ENCODE results near the gene S100PBP.

Gene S100PBP

DNA sequence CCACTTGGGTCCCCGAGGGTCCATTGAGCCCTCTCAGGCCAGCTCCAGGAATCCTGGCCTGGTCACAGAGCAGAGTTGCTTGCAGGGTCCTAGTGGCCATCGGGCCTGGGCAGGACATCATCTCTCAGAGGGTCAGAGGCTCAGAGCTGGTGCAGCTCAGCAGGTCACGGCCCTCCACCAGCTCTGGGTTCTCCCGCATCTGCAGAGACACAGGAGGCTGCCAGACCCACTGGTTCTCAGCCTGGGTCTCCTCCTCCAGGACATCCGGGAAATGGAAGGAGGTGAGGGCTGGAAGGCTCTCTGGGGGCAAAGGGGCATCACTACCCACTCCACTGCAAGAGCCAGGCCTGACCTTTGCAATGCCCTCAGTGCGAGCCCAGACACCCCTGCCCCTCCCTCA is 77.2 kb downstream of the S100PBP start:
- TF ChIP-seq, protein P1, sequence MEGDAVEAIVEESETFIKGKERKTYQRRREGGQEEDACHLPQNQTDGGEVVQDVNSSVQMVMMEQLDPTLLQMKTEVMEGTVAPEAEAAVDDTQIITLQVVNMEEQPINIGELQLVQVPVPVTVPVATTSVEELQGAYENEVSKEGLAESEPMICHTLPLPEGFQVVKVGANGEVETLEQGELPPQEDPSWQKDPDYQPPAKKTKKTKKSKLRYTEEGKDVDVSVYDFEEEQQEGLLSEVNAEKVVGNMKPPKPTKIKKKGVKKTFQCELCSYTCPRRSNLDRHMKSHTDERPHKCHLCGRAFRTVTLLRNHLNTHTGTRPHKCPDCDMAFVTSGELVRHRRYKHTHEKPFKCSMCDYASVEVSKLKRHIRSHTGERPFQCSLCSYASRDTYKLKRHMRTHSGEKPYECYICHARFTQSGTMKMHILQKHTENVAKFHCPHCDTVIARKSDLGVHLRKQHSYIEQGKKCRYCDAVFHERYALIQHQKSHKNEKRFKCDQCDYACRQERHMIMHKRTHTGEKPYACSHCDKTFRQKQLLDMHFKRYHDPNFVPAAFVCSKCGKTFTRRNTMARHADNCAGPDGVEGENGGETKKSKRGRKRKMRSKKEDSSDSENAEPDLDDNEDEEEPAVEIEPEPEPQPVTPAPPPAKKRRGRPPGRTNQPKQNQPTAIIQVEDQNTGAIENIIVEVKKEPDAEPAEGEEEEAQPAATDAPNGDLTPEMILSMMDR (conservative IDR thresholded peaks at IDR 0.05), result no peak
- no peak for TF ChIP-seq ZFX (IDR thresholded peaks at IDR 0.05)

DNA sequence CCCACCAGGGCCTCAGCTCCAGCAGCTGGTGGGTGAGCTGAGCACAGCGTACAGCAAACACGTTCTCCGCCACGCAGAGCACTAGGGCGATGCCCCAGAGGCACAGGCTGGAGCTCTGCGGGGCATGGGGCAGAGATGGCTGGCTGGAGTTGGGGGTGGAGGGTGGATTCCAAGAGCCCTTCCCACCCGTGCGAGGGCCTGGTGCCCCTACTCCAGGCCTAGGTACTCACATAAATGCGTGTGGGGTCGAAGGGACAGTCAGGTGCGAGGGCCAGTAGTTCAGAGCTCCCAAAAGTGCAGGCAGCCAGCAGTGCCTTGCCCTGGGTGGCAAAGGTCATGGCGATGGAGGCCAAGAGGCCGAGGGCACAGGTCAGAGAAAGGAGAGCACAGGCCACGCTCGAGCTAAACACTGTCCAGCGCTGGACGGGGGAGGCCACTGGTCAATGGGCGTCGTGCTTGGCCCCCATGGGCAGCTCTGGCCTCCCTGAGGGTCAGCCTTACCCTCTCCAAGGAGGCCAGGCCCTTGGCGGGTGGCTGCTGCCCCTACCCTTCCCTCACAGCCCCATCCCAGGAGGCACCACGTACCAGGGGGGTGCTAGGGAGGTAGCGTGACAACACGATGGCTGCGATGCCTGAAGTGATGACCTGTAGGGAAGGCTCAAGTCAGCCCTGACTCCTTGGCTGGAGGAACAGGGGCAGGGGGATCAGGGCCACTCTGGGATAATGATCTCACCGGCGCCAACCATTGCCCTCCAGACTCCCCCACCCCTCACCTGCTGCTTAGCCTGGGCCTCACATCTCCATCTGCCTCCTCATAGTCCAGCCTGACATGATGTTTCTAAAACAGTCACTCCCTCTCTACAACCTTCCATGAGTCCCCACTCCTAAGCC is 78.1 kb downstream of the S100PBP start:
- no peak overlapping the region for H3K27ac ChIP-seq
- TF ChIP-seq, protein P1 (conservative IDR thresholded peaks at IDR 0.05), result no peak
- no peak for TF ChIP-seq ZFX (IDR thresholded peaks at IDR 0.05)

More for the DNA sequence above, 77.2 kb downstream of the S100PBP start:
- no peak overlapping the region for H3K27ac ChIP-seq

DNA sequence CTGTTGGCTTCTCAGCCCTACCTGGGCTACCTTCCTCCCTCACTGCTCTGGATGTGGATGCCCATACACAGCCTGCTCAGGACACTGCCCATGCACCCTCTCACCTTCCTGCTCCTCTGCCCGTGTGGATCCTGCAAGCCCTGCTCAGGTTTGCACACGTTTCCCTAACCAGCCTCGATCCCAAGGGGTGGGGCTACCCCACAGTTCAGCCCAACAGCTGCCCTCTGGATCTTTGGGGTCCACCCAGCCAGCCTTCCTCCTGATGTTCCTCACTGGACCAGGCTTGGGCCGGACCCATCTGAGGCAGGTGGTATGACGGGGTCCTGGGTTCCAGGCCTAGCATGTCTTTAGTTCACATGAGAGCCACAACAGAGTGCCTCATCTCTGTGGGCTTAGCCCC is 79.0 kb downstream of the S100PBP start:
- TF ChIP-seq ZFX (IDR thresholded peaks at IDR 0.05), result no peak
- TF ChIP-seq, protein P1 (conservative IDR thresholded peaks at IDR 0.05), result no peak
- H3K27ac ChIP-seq, result no peak overlapping the region

DNA sequence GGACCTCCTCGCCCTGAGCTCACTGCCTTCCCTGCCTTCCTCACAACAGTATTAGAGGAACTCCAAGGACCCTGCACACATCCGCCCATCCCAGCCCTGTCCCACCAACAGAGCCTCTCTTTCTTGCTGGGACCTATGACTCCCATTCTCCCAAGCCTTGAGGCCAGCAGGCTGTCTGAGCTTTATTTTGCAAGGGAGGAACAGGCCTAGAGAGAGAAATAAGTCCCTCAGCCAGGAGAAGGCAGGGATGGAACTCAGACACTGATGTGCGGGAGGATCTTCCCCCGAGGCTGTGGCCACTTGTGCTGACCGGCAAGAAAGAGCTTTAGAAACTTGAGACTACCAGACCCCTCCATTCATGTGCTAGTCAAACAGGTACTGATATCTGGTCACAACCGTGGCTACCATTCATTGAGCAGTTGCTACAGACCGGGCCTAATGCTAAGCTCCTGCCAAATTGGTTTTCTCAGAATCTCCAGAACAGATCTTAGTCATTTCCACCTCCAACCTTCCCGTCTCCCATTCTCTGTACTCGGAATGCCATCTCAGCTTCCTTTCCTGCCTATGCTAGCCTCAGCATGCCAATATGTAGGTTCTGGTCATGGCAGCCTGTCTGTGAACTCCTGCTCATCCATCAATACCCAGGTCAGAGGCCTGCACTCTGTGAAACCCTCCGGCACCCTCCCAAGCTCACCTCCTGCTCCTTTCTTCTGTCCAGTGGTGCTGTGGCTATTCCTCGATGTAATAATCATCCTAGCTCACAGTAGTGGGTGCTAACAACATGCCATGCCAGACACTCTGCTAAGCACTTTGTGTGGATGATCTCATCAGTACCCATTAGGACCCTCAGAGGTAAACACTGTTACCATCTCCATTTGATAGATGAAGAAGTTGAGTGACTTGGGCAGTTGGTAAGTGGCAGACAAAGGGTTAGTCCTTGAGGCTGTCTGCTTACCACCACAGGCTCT is 79.9 kb downstream of the S100PBP start:
- no peak for TF ChIP-seq ZFX (IDR thresholded peaks at IDR 0.05)
- TF ChIP-seq, protein P1 (conservative IDR thresholded peaks at IDR 0.05), result no peak
- no peak overlapping the region for H3K27ac ChIP-seq

DNA sequence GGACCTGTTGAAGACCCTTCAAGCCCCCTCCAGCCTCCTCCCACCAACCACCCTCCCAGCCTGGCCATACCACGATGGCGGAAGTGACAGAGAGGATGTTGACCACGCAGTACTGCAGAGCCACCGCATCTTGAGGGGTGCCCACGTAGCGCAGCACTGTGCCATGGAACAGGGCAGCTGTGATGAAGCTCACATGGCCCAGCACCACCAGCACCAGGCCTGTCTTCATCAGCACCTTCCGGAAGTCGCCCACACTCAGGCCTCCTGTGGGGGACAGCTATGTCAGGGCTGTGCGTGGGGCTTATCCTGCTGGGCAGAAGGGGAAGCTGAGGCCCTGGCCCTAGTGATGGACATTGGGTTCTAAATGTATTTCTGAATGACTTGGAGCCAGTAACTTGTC is 80.6 kb downstream of the S100PBP start:
- no peak overlapping the region for H3K27ac ChIP-seq
- TF ChIP-seq, protein P1 (conservative IDR thresholded peaks at IDR 0.05), result no peak
- TF ChIP-seq ZFX (IDR thresholded peaks at IDR 0.05), result no peak

DNA sequence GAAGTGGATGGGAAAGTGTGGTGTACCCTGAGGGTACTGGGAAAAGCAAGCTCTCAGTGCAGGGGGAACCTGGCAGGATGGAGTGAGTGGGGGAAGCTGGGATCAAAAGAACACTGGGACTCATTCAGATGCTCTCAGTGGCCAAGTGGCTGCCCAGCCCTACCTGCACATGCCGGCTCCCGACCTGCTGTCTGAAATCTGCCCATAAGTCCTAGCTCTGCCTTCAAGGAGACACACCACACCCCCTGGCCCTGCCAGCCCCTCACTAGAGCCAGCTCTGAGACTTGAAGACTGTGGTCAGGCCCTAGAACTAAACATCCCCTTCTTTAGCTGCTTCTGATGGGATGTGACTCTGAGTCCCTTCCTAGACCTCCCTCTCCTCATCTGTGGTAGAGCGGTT is 81.5 kb downstream of the S100PBP start:
- no peak overlapping the region for H3K27ac ChIP-seq
- no peak for TF ChIP-seq ZFX (IDR thresholded peaks at IDR 0.05)
- TF ChIP-seq, protein P1 (conservative IDR thresholded peaks at IDR 0.05), result no peak
